Hepatocyte (in vitro differentiated cells): ENCODE results near the gene OTOGL.

ENCODE experiments used
- EZH2 ChIP-seq: fragments of 200-600 bp; sonication (generic); IDR thresholded peaks from 2 replicates; pipeline ENCODE4 v1.6.1; 2016; ENCODE audit warnings: antibody characterized with exemption, mild to moderate bottlenecking, borderline replicate concordance
- TF ChIP-seq, protein P1 (sequence below): fragments of 200-600 bp; sonication (generic); IDR thresholded peaks from 2 replicates; pipeline ENCODE4 v1.5.1; 2016; ENCODE audit warnings: antibody characterized with exemption, mild to moderate bottlenecking; ENCODE audit not compliant: poor library complexity

GRCh38 chr12:80325167-80325959, 226.0 kb downstream of the OTOGL start:
- TF ChIP-seq, protein P1, sequence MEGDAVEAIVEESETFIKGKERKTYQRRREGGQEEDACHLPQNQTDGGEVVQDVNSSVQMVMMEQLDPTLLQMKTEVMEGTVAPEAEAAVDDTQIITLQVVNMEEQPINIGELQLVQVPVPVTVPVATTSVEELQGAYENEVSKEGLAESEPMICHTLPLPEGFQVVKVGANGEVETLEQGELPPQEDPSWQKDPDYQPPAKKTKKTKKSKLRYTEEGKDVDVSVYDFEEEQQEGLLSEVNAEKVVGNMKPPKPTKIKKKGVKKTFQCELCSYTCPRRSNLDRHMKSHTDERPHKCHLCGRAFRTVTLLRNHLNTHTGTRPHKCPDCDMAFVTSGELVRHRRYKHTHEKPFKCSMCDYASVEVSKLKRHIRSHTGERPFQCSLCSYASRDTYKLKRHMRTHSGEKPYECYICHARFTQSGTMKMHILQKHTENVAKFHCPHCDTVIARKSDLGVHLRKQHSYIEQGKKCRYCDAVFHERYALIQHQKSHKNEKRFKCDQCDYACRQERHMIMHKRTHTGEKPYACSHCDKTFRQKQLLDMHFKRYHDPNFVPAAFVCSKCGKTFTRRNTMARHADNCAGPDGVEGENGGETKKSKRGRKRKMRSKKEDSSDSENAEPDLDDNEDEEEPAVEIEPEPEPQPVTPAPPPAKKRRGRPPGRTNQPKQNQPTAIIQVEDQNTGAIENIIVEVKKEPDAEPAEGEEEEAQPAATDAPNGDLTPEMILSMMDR: no peak
- TF ChIP-seq EZH2: no peak
